WERI-Rb-1 (cell line): Measurements from ENCODE around the gene CFAP54.

Experiments used
- DNase-seq: peaks from one replicate; pipeline ENCODE4 v3.0.0-alpha.2; 2020
- H3K27ac ChIP-seq: fragments of 250-450 bp; sonication (Bioruptor Pico); 2 replicates; pipeline ENCODE4 v1.5.1; 2020; ENCODE audit warnings: mild to moderate bottlenecking, moderate library complexity
- H3K27me3 ChIP-seq: fragments of 250-450 bp; sonication (Bioruptor Pico); 2 replicates; pipeline ENCODE4 v1.5.1; 2021; ENCODE audit warnings: mild to moderate bottlenecking, low read depth, moderate library complexity; ENCODE audit not compliant: insufficient read depth, severe bottlenecking
- H3K36me3 ChIP-seq: fragments of 250-450 bp; sonication (Bioruptor Pico); 2 replicates; pipeline ENCODE4 v1.5.1; 2020; ENCODE audit warnings: mild to moderate bottlenecking, moderate library complexity
- H3K4me3 ChIP-seq: 2 replicates; pipeline ENCODE4 v1.5.1; 2011; ENCODE audit warnings: low read depth, mild to moderate bottlenecking, control low read depth, low read length
- H3K9me3 ChIP-seq: fragments of 250-450 bp; sonication (Bioruptor Pico); 2 replicates; pipeline ENCODE4 v1.5.1; 2021; ENCODE audit warnings: mild to moderate bottlenecking, moderate library complexity; ENCODE audit not compliant: severe bottlenecking
- TF ChIP-seq, protein P1 (sequence below): IDR thresholded peaks from 2 replicates; pipeline ENCODE4 v1.5.1; 2011; ENCODE audit warnings: low read depth, mild to moderate bottlenecking, control low read depth, inconsistent platforms, low read length

CFAP54 gene

DNA sequence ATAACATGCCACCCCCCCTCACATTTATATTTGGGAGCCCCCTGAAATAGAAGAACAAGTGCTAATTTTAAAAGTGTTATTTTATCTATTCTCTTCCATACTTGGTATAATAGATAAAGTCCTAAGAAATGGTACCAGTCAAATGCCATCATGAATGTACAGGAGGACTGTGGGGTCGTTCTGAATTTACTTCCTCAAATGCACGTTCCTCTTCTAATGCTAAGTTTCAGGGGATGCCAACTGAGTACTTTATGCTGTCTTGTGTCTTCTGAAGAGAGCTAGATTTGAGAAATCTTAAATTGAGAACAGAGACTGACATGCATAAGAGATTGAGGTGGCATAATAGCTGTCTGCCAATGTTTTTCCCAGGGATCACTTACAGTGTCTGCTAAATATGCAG lies 59.0 kb downstream of the CFAP54 start:
- H3K36me3 ChIP-seq: no peaks in the 10 kb centered on the region
- H3K27me3 ChIP-seq: no peaks in the 10 kb centered on the region
- TF ChIP-seq, protein P1, sequence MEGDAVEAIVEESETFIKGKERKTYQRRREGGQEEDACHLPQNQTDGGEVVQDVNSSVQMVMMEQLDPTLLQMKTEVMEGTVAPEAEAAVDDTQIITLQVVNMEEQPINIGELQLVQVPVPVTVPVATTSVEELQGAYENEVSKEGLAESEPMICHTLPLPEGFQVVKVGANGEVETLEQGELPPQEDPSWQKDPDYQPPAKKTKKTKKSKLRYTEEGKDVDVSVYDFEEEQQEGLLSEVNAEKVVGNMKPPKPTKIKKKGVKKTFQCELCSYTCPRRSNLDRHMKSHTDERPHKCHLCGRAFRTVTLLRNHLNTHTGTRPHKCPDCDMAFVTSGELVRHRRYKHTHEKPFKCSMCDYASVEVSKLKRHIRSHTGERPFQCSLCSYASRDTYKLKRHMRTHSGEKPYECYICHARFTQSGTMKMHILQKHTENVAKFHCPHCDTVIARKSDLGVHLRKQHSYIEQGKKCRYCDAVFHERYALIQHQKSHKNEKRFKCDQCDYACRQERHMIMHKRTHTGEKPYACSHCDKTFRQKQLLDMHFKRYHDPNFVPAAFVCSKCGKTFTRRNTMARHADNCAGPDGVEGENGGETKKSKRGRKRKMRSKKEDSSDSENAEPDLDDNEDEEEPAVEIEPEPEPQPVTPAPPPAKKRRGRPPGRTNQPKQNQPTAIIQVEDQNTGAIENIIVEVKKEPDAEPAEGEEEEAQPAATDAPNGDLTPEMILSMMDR: no peak
- H3K4me3 ChIP-seq: no peak overlapping the region
- no peak for DNase-seq
- no peak overlapping the region for H3K27ac ChIP-seq
- no peaks in the 10 kb centered on the region for H3K9me3 ChIP-seq

DNA sequence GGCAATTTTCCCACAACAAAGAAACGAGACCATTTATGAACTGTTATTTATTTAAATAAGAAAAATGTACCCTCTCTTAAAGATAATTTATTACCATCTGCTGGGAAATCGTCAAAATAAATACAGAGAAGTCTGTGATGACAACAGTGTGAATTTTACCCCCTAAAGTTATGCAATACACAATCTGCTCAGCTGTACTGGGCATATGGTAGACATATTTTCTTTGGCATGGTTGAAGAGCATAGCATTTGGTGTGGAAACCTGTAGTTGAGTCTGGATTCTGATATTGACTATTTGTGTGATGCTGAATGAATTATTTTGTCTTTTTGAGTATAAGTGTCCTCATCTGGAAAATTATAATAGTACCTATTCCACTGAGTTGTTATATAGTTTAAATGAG lies 60.0 kb downstream of the CFAP54 start:
- Histone ChIP-seq H3K9me3 (no peaks in the 10 kb centered on the region), H3K4me3 (no peak overlapping the region), H3K27ac (no peak overlapping the region), H3K27me3 (no peaks in the 10 kb centered on the region), H3K36me3 (no peaks in the 10 kb centered on the region)
- TF ChIP-seq, protein P1: no peak
- DNase-seq: no peak

DNA sequence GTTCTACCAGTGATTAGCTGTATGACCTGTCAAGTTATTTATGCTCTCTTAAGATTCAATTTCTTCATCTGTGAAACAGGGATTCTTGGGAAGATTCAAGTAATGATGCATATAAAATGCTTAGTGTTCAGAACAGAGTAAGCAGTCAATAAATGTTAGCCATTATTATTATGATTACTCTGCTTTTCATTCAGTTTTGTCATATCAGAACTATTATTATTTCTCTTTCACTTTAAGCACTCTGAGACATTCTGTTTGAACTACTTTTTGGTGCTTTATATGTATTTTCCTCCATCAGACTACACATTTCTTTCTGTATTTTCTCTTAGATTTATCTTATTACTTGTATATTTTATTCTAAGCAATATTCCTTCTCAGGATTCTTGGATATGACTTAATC lies 81.2 kb downstream of the CFAP54 start:
- Histone ChIP-seq H3K36me3 (no peaks in the 10 kb centered on the region), H3K4me3 (no peak overlapping the region), H3K27me3 (peaks cover 7% of the 10 kb centered on the region), H3K9me3 (no peaks in the 10 kb centered on the region), H3K27ac (no peak overlapping the region)
- DNase-seq: no peak
- TF ChIP-seq, protein P1: no peak

DNA sequence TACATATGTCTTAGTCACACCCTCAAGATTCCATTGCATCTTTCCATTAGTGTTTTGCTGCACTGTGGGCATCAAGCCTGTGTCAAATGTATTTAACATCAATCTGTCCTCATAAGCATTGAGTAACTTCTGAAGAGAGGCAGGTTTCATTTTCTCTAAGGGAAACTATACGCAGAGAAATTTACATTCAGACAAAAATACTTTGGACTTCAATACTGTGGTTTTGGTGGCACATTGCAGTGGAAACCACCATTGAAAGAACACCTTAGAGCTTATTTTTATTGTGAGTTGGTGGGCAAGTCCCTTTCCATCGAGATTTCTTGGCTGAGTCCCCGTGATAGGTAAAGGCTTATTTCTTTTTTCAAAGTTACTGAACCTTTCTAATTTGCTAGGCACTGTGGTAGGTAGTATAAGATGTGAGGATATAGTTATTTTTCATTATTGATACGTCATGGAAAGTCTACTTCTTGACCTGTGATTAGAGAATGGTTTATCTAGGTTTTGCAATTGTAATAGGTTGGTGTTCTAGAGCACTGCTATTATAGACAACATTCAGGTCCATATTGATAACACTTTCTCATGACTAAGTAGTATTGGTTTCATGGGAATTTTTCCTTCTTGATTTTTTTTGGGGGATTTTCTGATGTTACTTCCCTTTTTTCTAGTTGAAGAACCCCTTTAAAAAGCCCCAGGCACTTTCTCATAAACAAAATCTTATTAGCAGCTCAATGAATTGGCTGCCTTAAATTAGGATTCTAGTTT lies 81.9 kb downstream of the CFAP54 start:
- Histone ChIP-seq H3K36me3 (no peaks in the 10 kb centered on the region), H3K4me3 (no peak overlapping the region), H3K27ac (no peak overlapping the region), H3K9me3 (no peaks in the 10 kb centered on the region), H3K27me3 (peaks cover 7% of the 10 kb centered on the region)
- DNase-seq: no peak
- TF ChIP-seq, protein P1: no peak

DNA sequence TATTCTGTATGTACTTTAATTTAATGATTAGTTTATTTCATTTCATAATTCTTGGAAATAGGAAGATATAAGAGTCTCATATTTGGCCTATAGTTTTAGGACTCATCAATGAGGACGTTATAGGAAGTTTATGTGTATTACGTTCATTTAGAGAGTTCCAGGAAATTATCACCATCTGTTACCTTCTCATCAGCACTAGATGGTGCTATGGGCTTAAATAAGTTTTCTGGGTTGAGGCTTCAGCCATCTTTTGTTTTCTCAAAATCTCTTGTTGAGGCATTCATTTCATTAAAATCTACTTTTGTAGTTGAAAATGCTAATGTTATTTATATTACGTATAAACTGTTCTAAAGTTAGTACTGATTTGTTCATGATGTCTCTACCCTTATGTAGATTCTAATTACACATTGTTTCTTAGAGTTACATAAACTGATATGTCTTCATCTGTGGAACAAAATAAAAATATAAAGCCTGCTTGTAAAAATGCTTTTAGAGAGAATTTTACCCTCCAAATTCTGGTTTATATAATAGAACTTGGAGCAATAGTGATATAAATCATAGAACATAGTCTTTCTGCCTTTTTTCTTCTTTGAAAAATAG lies 89.2 kb downstream of the CFAP54 start:
- TF ChIP-seq, protein P1: peak; percentile 41; the same call in 1 of the 2 replicates
- Histone ChIP-seq H3K36me3 (no peaks in the 10 kb centered on the region), H3K9me3 (no peaks in the 10 kb centered on the region), H3K4me3 (no peak overlapping the region), H3K27ac (no peak overlapping the region), H3K27me3 (no peaks in the 10 kb centered on the region)
- DNase-seq: no peak
